ENCODE measurements around the gene EP400.

DNA sequence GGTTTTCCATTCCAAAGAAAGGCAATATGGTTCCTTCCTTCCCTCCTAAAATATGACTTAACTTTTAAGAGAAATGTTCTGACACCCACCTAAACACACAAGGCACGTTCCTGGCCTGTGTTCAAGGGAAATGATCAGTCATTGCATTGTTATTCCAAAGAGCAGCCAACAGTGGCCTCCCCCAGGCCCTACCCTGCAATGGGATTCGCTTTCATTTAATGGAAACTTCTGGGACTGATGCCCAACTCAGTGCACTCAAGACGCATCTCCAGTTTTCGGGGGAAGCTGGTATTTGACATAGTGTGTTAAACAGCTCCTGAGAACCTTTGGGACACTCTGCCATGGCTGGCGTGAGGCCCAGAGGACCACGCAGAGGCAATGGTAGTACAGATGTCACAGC is 128.4 kb downstream of the EP400 start:
- no peak for TF ChIP-seq CTCF (IDR thresholded peaks at IDR 0.05; ENCODE audit: insufficient read depth, low read length, poor library complexity, severe bottlenecking)
- no peak for TF ChIP-seq EZH2phosphoT487 (conservative IDR thresholded peaks at IDR 0.05; ENCODE audit: low read length)
